Left colon (tissue), 2 donors: ENCODE data around the gene ART1. TPM values are rescaled to one million over a fixed set of nuclear protein-coding genes. Genes with fewer than 3 reads are reported as not detected.
"Not testable (repeated sequence)": the region's sequence is repeated elsewhere in the genome, so short reads cannot be mapped to it uniquely, and the experiment has no call there.

Source experiments
- ATAC-seq: fragments of 200-7000 bp; cut with Tn5 transposase; one replicate; pipeline ENCODE4 v1.9.1; 2020; ENCODE audit warnings: mild to moderate bottlenecking, moderate library complexity
- DNase-seq, 2 donors: peaks; one replicate each; pipeline ENCODE4 v3.0.0-alpha.2; 2020
- intact Hi-C, 2 donors: fragments of 100-400 bp; cut with DNase I in 1 of 2; cut with micrococcal nuclease in 1 of 2; formaldehyde crosslinking; loops; one replicate each; pipeline versions ENCODE4 v1.11.2 to v1.14.0; 2022; cut with DNase I, micrococcal nuclease
- total RNA-seq, 2 donors: library from RNA; stranded (reverse); fragmentation: NEBNext Ultra II Directional; extraction: Animal tissue kit (Norgen Biotek cat#: 25700); gene quantifications; one replicate each; pipeline ENCODE4 v1.2.1, GENCODE V29; 2021
- donor health status: DM: no; HTN: no; CAD: no.
- donor health status: DM: yes; HTN: yes; CAD: no.

The ART1 gene
- total RNA-seq, 2 donors from 2014 or later: not detected

DNA sequence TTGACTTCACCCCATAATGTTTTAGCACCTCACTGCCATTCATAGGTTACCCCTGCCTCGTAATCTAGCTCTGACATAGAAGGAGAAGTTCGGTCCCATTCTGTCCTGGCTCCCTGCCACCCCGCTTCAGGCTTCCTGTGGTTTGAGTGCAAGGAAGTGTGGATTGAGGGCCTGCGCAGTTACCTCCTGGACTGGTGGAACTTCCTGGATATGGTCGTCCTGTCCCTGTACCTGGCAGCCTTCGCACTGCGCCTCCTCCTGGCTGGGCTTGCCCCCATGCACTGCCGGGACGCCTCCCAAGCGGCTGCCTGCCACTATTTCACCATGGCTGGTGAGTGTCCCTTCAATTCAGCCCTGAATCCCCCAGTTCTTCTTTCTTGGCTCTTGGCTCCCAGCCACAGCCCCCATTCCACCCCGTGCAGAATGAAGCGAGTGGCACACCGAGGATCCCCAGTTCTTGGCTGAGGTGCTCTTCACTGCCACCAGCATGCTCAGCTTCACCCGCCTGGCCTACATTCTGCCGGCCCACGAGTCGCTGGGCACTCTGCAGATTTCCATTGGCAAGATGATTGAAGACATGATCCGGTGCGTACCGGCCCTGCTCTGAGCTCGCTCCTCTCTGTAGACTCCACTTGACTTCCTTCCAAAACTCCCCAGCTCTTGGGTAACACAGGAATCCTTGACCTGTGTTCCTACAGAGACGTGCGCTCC lies 18.5 kb upstream of the ART1 start:
- intact Hi-C loops: no loop called here
- peak; percentile 35 to 45 for DNase-seq
- no peak for ATAC-seq

DNA sequence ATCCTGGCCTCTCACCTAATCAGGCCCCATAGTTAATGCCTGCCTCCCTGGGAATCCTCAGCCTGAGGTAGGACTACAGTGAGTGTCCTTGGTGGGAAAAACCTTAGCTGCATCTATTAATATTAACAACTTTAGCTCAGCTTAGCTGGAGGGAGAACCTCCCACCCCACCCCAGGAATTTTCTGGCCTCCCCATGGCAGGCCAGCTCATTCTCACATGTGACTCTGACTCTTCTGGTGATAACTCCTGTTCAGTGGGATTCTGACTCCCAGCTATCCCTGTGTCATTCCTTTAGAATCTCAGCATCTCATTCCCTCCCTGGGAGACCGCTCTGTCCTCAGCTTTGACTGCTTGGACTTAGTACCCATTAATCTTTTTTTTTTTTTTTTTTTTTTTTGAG lies 17.6 kb upstream of the ART1 start:
- ATAC-seq (no peak), DNase-seq (no peak)
- intact Hi-C loops: no loop called here

DNA sequence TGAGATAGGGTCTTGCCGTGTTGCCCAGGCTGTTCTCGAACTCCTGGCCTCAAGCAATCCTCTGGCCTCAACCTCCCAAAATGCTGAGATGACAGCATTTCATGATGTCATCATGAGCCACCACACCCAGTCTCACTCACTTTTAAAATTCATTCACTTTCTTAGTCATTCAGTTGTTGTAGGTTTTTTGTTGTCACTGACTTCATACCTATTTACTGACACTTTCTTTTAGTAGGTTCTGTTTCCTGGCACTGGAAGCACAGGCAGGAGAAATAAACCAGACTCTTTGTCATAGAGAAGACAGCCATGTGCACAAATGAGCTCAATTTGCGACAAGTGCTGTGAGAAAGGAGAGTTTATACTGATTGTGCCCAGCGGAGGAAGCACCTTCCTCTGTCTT lies 13.6 kb upstream of the ART1 start:
- no peak for ATAC-seq
- intact Hi-C loops: no loop called here
- no peak for DNase-seq

DNA sequence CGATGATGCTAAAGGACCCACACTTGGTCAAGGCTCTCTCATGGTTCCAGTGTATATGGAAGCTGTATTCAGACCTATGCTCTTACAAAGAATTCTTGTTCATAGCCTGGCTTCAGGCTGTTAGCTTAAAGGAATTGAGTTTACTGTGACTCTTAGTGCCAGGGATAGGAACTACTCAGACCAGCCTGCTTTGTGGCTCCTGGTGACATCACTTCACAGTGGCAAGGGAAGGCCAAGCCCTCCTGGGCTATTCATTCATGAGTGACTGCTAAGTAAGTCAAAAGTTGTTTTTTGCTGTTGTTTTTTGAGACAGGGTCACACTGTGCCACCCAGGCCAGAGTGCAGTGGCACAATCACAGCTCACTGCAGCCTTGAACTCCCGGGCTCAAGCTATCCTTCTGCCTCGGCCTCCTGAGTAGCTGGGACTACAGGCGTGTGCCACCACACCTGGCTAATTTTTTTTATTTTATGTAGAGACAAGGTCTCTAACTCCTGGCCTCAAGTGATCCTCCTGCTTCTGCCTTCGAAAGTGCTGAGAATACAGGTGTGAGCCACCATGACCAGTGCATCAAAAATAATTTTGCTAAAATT lies 12.8 kb upstream of the ART1 start:
- ATAC-seq (no peak), DNase-seq (no peak)
- intact Hi-C loops: no loop called here

DNA sequence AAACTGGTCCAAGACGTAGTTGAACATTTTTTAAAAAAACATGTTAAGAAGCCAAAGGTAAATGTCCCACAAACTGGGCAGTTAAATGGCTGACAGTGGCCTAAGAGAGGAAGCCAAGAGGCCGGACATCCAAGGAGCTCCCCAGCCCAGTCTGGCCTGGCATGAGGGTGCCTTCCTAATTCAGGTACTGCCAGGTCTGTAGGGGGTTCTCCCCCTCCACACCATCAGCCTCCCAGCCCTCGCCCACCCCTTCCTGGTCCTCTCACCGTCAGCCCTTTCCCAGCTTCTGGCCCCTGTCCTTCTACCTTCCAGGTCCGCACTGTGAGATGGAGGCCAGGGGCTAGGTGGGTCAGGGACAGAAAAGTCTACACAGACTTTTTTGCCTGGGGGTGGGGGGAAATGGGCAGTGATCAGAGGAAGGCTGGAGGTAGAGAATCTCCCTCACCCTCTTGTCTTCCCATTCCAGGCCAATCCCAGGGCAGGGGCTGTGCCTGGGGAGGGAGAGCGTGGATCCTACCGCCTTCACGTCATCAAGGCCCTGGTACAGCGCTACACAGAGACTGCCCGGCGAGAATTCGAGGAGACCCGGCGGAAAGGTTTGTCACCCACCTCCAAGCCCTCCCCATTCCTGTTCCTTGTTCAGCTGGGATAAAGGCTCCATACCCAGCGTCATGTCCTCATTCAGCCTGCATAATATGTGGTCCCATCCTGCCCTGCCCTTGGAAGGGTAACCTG lies 9.1 kb upstream of the ART1 start:
- DNase-seq (no peak), ATAC-seq (no peak)
- intact Hi-C loops: no loop called here

DNA sequence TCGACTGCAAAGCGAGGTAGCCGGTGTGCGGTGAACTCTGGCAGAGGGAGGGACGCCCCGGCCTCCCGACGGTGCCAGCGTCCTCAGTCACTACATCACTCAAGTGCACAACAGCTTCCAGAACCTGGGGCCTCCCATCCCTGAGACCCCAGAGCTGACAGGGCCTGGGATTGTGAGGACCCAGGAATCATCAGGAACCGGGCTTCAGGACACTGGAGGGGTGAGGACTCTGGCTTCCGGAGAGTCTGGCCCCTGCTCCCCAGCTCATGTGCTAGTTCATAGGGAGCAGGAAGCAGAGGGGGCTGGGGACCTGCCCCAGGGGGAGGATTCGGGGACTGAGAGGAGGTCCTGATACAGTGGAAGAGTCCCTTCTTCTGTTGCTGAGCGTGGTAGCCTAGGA lies 7.7 kb upstream of the ART1 start:
- DNase-seq (no peak), ATAC-seq (no peak)
- intact Hi-C loops: no loop called here

DNA sequence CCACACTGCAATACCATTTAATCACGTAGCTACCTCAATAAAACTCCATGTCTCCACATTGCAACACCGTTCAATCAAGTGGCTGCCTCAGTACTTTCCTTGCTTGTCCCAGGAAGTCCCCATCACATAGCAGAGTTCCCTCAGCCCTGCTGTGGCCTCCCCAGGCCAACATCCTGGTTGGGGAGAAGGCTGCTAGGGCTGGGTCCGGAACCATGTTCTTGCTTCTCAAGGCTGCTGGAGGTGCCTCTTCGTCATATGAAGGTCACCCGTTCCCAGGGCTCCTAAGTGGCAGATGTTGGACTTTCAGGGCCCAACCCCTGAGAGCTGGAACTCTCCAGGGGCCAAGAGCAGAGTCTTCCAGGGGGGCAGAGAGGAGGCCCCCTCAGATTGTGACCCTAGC lies 6.4 kb upstream of the ART1 start:
- DNase-seq (no peak), ATAC-seq (no peak)
- intact Hi-C loops: no loop called here

DNA sequence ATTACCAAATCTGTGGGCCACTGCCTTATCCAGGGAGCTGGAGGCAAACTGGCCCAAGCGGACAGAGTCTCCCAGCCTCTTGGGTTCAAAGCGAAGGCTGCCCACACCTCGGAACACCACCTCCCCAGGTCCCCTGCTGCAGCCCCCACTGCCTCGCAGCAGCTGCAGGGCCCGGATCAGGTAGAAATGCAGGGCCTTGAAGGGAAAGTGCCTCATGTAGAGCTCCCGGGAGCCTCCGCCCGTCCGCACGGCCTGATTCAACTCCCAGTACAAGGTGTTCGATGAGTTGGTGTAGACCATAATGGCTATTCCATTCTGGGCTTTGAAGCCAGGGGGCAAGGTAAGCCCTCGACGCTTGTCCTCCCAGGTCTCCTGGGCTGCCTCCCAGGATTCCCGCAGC lies 5.1 kb upstream of the ART1 start:
- no peak for ATAC-seq
- intact Hi-C loops: no loop called here

DNA sequence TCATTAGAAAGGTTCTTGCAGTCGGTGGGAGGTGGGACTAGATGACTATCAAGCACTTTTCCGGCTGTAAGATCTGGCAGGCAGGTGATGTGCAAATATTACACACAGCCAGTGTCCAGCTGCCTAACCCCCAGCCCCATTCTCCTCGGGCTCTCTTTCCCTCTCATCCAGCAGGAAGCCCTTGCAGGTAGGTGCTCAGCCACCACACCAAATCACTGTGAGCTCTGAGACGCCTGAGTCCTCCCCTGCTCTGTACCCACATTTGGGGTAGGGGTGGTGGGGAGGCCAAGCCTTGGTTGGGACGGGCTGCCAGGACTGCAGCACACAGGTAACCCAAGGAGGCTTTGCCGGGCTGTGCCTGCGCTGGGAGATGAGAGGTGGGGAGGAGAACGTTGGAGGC lies 3.7 kb upstream of the ART1 start:
- DNase-seq (no peak), ATAC-seq (no peak)
- intact Hi-C loops: no loop called here

More for the DNA sequence above, 5.1 kb upstream of the ART1 start:
- DNase-seq: no peak

DNA sequence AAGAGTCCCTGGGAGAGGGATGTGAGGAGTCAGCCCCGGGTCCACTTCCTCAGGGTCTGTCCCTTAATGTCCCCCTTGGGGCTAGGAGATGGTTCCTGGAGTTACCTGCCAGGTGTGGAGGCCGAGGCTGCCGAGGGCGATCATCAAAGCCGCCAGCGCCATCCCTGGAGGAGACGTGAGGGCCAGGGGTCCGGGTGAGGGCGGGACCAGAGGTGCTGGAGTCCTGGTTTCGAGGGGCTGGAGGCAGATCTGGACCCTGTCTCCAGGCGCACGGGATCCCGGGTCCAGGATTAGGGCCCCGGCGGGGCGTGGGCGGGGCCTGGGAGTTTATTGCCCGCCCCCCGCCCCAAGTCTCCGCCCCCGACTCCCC lies 3.2 kb upstream of the ART1 start, which contains the start of gene ART5:
ART5 (minus strand) TSS at position 292 of the 370 bp plus-strand sequence; CDS start at position 162, 130 bp downstream.
- DNase-seq (no peak), ATAC-seq (no peak)
- intact Hi-C loops: no loop called here

DNA sequence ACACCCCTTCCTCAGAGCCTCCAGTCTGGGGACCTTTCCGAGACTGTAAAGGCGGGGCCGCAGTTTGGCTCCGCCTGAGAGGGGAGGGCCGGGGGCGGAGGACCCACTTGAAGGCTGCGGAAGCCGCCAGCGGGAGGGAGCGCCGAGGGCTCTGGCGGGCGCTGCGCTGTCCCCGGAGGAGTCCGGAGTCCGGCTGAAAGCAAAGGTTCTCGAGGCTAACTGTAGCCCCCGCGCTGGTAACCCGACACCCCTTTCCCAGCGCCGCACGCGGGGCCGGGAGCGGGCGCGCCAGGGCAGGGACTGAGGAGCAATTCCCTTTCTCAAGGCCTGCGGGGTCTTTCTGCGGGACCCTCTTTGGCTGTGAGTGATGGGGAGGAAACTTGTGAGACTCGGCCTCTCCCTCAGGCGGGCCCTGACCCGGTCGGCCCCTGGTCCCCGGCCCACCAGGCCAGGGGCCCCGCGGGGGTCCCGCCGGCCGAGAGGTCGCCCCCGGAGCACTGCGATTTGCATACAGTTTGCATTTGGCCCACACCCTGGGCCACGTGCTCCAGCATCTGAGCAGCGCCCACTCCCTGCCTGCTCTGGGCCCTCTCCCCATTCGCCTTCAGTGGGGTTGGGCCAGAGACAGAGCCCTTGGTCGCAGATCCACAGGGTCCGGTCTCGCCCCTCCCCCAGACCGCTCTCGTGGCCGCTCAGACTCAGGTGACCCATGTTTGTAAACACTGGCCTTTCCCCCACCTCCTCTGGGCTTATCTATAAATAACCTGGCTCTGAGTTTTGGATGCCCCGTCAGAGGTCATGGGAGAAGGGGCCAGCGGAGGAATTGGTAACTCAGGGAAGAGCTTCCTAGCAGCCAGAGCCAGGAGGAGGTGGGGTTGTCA lies 2.6 kb upstream of the ART1 start:
- intact Hi-C loops: no loop called here
- DNase-seq (peak; percentile 66 to 74), ATAC-seq (peak; percentile 89)

DNA sequence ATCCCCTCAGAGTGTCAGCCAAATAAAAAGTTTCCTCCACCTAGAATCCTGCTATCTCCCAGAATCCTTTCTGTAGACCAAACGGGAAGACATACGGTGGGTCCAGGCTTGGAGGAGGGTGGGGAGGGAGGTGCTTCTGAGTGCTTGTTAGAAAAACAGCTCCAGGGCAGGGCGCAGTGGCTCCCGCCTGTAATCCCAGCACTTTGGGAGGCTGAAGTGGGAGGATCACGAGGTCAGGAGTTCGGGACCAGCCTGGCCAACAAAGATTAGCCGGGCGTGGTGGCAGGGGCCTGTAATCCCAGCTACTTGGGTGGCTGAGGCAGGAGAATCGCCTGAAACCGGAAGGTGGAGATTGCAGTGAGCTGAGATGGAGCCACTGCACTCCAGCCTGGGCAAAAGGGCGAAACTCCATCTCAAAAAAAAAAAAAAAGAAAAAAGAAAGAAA lies 1.8 kb upstream of the ART1 start:
- DNase-seq, ATAC-seq, intact Hi-C loops: not testable (repeated sequence)

DNA sequence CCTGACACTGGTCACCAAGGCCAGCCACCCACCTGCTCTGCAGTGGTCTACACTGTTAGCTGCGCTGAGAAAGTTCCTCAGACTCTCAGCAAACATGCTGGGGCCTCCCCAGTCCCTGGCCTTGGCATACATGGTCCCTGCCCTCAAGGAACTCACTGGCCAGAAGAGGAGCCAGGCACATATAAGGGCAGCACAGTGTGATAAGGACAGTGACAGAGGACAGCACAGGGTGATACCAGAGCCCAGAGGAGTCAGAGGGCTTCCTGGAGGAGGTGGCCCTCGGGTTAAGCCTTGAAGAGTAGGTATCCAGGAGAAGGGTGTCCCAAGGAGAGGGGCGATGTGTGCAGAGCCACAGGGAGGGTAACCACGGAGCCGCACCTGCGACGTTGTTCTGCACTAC lies 624 bp downstream of the ART1 start:
- DNase-seq (no peak), ATAC-seq (no peak)
- intact Hi-C loops: no loop called here

DNA sequence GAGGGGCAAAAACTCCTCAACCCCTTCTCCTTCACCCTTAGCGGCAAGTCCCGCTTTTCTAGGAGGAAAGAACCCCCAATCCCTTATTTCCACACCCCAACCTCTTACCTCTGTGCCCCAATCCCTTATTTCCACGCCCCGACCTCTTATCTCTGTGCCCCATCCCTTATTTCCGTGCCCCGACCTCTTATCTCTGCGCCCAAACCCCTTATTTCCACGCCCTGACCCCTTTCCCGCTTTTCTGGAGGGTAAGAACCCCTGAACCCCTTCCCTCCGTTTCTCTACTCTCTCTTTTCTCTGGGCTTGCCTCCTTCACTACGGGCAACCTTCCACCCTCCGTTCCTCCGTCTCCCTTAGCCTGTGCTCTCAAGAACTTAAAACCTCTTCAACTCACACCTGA lies 3.9 kb downstream of the ART1 start:
- intact Hi-C loops, ATAC-seq, DNase-seq: not testable (repeated sequence)

DNA sequence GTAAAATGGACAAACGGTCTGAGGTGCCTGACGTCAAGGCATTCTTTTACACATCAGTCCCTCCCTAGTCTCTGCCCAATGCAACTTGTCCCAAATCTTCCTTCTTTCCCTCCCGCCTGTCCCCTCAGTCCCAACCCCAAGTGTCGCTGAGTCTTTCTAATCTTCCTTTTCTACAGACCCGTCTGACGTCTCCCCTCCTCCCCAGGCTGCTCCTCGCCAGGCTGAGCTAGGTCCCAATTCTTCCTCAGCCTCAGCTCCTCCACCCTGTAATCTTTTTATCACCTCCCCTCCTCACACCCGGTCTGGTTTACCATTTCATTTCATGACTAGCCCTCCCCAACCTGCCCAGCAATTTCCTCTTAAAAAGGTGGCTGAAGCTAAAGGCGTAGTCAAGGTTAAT lies 4.4 kb downstream of the ART1 start:
- ATAC-seq, intact Hi-C loops, DNase-seq: not testable (repeated sequence)

DNA sequence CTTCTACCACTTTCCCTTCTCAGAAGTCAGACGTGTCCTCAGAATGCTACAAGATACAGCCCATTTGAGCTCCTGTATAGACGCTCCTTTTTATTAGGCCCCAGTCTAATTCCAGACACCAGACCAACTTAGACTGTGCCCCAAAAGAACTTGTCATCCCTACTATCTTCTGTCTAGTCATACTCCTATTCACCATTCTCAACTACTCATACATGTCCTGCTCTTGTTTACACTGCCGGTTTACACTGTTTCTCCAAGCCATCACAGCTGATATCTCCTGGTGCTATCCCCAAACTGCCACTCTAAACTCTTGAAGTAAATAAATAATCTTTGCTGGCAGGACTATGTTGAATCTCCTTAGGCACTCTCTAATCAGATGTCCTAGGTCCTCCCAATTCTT lies 7.6 kb downstream of the ART1 start:
- DNase-seq, ATAC-seq, intact Hi-C loops: not testable (repeated sequence)

DNA sequence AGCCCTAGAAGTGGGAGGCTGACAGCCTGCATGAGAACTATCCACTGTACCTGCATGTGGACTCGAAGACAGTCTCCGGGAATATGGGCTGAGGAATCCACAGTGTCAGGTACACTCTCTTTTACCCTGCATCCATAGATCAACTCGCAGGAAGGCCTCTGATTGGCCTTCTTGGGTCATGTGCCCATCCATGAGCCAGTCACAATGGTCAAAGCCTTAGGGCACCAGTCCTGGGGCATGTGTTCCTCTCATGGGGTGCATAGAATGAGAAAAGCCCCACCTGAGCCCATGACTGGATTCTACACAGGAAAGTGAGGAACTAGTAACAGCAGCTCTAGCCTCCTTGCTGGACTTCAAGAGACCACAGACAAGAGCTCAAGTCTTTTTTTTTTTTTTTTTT lies 10.6 kb downstream of the ART1 start:
- intact Hi-C loops: no loop called here
- no peak for ATAC-seq
- DNase-seq: no peak

DNA sequence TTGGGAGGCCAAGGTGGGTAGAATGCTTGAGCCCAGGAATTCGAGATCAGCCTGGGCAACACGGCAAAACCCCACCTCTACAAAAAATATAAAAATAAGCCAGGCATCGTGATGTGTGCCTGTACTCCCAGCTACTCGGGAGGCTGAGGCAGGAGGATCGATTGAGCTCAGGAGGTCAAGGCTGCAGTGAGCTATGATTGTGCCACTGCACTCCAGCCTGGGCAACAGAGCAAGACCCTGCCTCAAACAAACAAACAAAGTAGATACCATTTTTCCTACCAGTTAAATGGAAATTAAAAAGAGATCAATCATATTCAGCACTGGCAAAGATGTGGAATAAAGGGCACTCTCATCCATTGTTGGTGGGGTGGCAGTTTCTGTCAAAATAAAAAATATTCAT lies 12.4 kb downstream of the ART1 start:
- ATAC-seq, DNase-seq: not testable (repeated sequence)

DNA sequence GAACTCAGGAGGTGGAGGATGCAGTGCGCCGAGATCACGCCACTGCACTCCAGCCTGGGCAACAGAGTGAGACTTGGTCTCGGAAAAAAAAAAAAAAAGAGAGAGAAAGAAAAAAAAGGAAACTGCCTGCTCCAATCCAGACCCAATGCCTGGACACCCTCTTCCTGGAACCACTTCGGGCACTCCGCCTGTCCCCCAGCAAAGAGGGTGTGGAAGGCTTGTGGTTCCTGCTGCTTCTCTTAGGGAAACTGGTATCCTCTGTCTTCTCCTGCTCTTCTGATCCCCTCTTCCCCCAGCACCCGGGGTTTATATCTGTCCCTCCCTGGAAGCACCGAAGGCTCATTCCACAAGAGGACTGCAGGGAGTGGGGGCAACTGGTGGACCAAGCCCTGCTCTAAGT lies 13.3 kb downstream of the ART1 start:
- intact Hi-C loops: no loop called here
- DNase-seq (no peak), ATAC-seq (no peak)

More for the DNA sequence above, 12.4 kb downstream of the ART1 start:
- intact Hi-C loops: not testable (repeated sequence)
